C4-2B (cell line): Measurements from ENCODE around the gene MANF.

Experiments used
- CTCF ChIP-seq: fragments of 450-650 bp; conservative IDR thresholded peaks from 2 replicates; pipeline ENCODE4 v1.5.1; 2017; ENCODE audit warnings: mild to moderate bottlenecking
- ZFX ChIP-seq: fragments of 450-650 bp; IDR thresholded peaks from 2 replicates; pipeline ENCODE4 v1.6.1; 2017

- TF ChIP-seq CTCF (no peak), ZFX (no peak)
These were observed 5.2 kb upstream of the MANF start for GRCh38 chr3:51379746-51380455.
